Measurements from ENCODE around the gene CHPT1. TPM values are rescaled to one million over a fixed set of nuclear protein-coding genes. Genes with fewer than 3 reads are reported as not detected.
A peak's percentile ranks its signal among the peaks of the same experiment; 100 is the strongest.

CHPT1 gene
- total and polyA plus RNA-seq, 9 of the 15 experiments (the other 6 are each of a cell fraction or from before 2014, with no cell fraction given) = 15.3 to 210 (median 91.9) TPM

DNA sequence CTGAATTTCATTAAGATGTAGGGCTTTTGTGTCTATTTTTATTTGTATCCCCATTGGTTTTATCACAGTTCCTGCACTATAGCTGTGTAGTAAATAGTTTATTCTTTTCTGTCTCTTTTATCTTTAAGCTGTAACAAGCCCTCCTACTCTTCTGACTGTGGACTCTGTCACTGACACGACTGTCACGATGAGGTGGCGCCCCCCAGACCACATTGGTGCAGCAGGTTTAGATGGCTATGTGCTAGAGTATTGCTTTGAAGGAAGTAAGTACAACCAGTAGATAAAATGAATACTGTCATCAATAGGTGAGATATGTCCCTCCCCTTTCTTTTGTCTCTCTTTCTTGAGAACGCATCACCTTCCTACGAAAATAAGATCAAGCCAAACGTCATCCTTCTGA, 34.1 kb upstream of the CHPT1 start:
- TF ChIP-seq, protein P1, sequence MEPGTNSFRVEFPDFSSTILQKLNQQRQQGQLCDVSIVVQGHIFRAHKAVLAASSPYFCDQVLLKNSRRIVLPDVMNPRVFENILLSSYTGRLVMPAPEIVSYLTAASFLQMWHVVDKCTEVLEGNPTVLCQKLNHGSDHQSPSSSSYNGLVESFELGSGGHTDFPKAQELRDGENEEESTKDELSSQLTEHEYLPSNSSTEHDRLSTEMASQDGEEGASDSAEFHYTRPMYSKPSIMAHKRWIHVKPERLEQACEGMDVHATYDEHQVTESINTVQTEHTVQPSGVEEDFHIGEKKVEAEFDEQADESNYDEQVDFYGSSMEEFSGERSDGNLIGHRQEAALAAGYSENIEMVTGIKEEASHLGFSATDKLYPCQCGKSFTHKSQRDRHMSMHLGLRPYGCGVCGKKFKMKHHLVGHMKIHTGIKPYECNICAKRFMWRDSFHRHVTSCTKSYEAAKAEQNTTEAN (CRISPR knock-in tag; IDR thresholded peaks at IDR 0.05) = no peak
- TF ChIP-seq MIER1 (IDR thresholded peaks at IDR 0.05; ENCODE audit: low read depth) = no peak
- no peak for TF ChIP-seq KDM2B (CRISPR knock-in tag; IDR thresholded peaks at IDR 0.05)
- no peak for TF ChIP-seq TAF7 (tag; IDR thresholded peaks at IDR 0.05)
- TF ChIP-seq BMI1 (IDR thresholded peaks at IDR 0.05; ENCODE audit: low read length) = no peak
- H3K79me2 ChIP-seq (ENCODE audit: control insufficient read depth, insufficient read depth, low read length) = no peaks in the 10 kb centered on the region
- intact Hi-C loops (cut with micrococcal nuclease) (no loop called here), in situ Hi-C loops (cut with MboI) (no loop called here)
- 10% methylated on average over 6 of the region's 6 CpGs for WGBS (ENCODE audit: insufficient coverage, low coverage, missing lambda C conversion rate)
- no peak overlapping the region for H3K4me2 ChIP-seq (ENCODE audit: insufficient read depth, low read length)
- POLR2A ChIA-PET = no interaction called here
- no peaks in the 10 kb centered on the region for H3K9me1 ChIP-seq (ENCODE audit: control insufficient read depth, insufficient read depth, low read length)
- peaks cover 0 to 2% of the 10 kb centered on the region in 2 experiments; a peak in 1 of 5 replicates for H3K4me1 ChIP-seq (replicated peaks in 1 of 2; ENCODE audit: control insufficient read depth in 2 of 2, insufficient read depth in 2 of 2, low read length in 2 of 2)
- no peak overlapping the region for H3K9ac ChIP-seq (ENCODE audit: insufficient read depth in 1 of 2, low read depth in 2 of 2, low read length in 2 of 2)
- H2AFZ ChIP-seq (ENCODE audit: low read depth, low read length) = no peak overlapping the region
- BruUV-seq (replicated peaks) = no TSS peak
- FAIRE-seq (no peak), ATAC-seq (no peak), DNase-seq (ENCODE audit: extremely low read depth in 1 of 4, low spot score in 3 of 4) (no peak)
- no peak overlapping the region for H3K4me3 ChIP-seq
- no peaks in the 10 kb centered on the region for H3K9me3 ChIP-seq (replicated peaks; ENCODE audit: control insufficient read depth, insufficient read depth, low read depth, low read length)
- no peaks in the 10 kb centered on the region for H3K36me3 ChIP-seq (ENCODE audit: control insufficient read depth, insufficient read depth, low read length)
- H4K20me1 ChIP-seq (replicated peaks; ENCODE audit: control insufficient read depth, insufficient read depth, low read length) = no peaks in the 10 kb centered on the region
- CTCF ChIA-PET (ENCODE audit: low intra/inter-chr PET ratio) = no interaction called here
- H3K27me3 ChIP-seq (ENCODE audit: control insufficient read depth in 2 of 2, insufficient read depth in 2 of 2, low read length in 2 of 2) = peaks cover 2 to 7% of the 10 kb centered on the region in 2 experiments; a peak in 2 of 5 replicates
- H3K27ac ChIP-seq (ENCODE audit: extremely low read depth, low read depth, low read length) = no peak overlapping the region

DNA sequence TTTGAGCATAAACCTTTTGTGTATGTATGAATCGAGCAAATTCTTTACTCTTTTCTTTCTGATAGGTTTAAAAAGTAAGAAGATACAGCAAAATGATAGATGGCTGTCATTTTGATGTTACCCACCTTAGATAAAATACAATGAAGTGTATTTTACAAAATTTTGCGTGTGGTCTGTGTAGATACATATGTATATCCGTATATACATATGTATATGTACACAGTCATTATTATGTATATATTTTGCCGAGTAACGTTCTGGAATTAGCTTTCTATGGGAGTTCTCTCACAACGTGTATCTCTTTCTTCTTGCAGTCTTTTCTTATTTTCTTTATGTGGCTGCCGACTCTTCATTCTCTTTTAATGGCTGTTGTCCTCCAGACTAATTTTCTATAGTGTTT, 32.4 kb upstream of the CHPT1 start:
- FAIRE-seq (no peak), DNase-seq (ENCODE audit: extremely low read depth in 1 of 4, low spot score in 3 of 4) (no peak), ATAC-seq (no peak)
- no peak for TF ChIP-seq PHF8 (IDR thresholded peaks at IDR 0.05; ENCODE audit: borderline replicate concordance, low read length)
- Histone ChIP-seq H3K9me1 (ENCODE audit: control insufficient read depth, insufficient read depth, low read length) (no peaks in the 10 kb centered on the region), H3K4me3 (no peak overlapping the region), H3K4me1 (replicated peaks in 1 of 2; ENCODE audit: control insufficient read depth in 2 of 2, insufficient read depth in 2 of 2, low read length in 2 of 2) (no peaks in the 10 kb centered on the region; a peak in 1 of 5 replicates), H3K27me3 (ENCODE audit: control insufficient read depth in 2 of 2, insufficient read depth in 2 of 2, low read length in 2 of 2) (peaks cover 2 to 7% of the 10 kb centered on the region in 2 experiments; a peak in 2 of 5 replicates), H2AFZ (ENCODE audit: low read depth, low read length) (peak overlapping the region; percentile 62), H3K27ac (ENCODE audit: extremely low read depth, low read depth, low read length) (no peak overlapping the region), H3K9ac (ENCODE audit: insufficient read depth in 1 of 2, low read depth in 2 of 2, low read length in 2 of 2) (no peak overlapping the region), H4K20me1 (replicated peaks; ENCODE audit: control insufficient read depth, insufficient read depth, low read length) (no peaks in the 10 kb centered on the region), H3K79me2 (ENCODE audit: control insufficient read depth, insufficient read depth, low read length) (no peaks in the 10 kb centered on the region), H3K36me3 (ENCODE audit: control insufficient read depth, insufficient read depth, low read length) (no peaks in the 10 kb centered on the region), H3K4me2 (ENCODE audit: insufficient read depth, low read length) (no peak overlapping the region), H3K9me3 (replicated peaks; ENCODE audit: control insufficient read depth, insufficient read depth, low read depth, low read length) (no peaks in the 10 kb centered on the region)
- CTCF ChIA-PET (ENCODE audit: low intra/inter-chr PET ratio) = no interaction called here
- in situ Hi-C loops (cut with MboI) = no loop called here
- POLR2A ChIA-PET = no interaction called here
- intact Hi-C loops (cut with micrococcal nuclease) = no loop called here
- WGBS (ENCODE audit: insufficient coverage, low coverage, missing lambda C conversion rate) = 4% methylated on average over 7 of the region's 7 CpGs
- no TSS peak for BruUV-seq (replicated peaks)

Data from K562 (cell line).